ENCODE results near the gene AHCYL2.

GRCh38 chr7:129244220-129244619, 19.4 kb downstream of the AHCYL2 start:
- TF ChIP-seq CTCF (IDR thresholded peaks at IDR 0.05) (no peak), POLR2AphosphoS5 (IDR thresholded peaks at IDR 0.05) (no peak), POLR2A (IDR thresholded peaks at IDR 0.05) (no peak)
